ENCODE results near the gene ST3GAL4.

DNA sequence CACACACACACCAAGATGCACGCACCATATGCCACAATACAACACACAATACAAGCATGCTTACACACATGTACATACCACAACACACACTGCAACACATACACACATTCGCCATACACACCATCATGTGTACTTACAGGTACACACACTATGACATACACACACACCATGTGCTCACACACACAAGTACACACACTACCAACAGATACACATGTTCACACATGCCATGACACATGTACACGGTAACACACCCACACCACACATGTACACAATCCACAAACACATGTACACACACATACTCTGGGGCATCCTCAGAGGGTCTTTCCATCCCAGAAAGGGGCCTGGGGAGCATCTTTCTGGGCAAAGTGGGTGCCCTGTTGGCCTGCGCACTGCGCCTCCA lies 82.2 kb downstream of the ST3GAL4 start:
- TF ChIP-seq EP300 (IDR thresholded peaks at IDR 0.05; ENCODE audit: borderline replicate concordance in 1 of 2, low read depth in 2 of 2, low read length in 2 of 2): no peak
- TF ChIP-seq, protein P1, sequence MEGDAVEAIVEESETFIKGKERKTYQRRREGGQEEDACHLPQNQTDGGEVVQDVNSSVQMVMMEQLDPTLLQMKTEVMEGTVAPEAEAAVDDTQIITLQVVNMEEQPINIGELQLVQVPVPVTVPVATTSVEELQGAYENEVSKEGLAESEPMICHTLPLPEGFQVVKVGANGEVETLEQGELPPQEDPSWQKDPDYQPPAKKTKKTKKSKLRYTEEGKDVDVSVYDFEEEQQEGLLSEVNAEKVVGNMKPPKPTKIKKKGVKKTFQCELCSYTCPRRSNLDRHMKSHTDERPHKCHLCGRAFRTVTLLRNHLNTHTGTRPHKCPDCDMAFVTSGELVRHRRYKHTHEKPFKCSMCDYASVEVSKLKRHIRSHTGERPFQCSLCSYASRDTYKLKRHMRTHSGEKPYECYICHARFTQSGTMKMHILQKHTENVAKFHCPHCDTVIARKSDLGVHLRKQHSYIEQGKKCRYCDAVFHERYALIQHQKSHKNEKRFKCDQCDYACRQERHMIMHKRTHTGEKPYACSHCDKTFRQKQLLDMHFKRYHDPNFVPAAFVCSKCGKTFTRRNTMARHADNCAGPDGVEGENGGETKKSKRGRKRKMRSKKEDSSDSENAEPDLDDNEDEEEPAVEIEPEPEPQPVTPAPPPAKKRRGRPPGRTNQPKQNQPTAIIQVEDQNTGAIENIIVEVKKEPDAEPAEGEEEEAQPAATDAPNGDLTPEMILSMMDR (IDR thresholded peaks at IDR 0.05; ENCODE audit: control extremely low read depth in 1 of 3, insufficient read depth in 1 of 3, low read depth in 1 of 3, low read length in 3 of 3): no peak
- no peak for TF ChIP-seq EZH2 (IDR thresholded peaks at IDR 0.05; ENCODE audit: low read depth, low read length, severe bottlenecking)
- no peak for TF ChIP-seq POLR2A (IDR thresholded peaks at IDR 0.05; ENCODE audit: control extremely low read depth in 1 of 2, low read depth in 2 of 2, low read length in 2 of 2)
- TF ChIP-seq POLR2AphosphoS5 (IDR thresholded peaks at IDR 0.05; ENCODE audit: low read depth, low read length): no peak
- no peak for TF ChIP-seq TBP (IDR thresholded peaks at IDR 0.05; ENCODE audit: low read depth, low read length)
